Fibroblast of lung (primary cell): ENCODE measurements around the gene FBXO8.

Source experiments
- CTCF ChIP-seq, 2 donors: IDR thresholded peaks in 1 of 2; conservative IDR thresholded peaks in 1 of 2; 1 replicate in 1 of 2; 2 replicates in 1 of 2; pipeline ENCODE4 v1.5.1; 2011 to 2012; ENCODE audit warnings: low read length in 2 of 2, control low read depth in 1 of 2, inconsistent platforms in 1 of 2, low read depth in 1 of 2, mild to moderate bottlenecking in 1 of 2
- EZH2 ChIP-seq: IDR thresholded peaks from 2 replicates; pipeline ENCODE4 v1.5.1; 2012; ENCODE audit warnings: low read length, control low read depth, mild to moderate bottlenecking; ENCODE audit errors: missing control alignments

GRCh38 chr4:174193438-174194374 lies 89.8 kb downstream of the FBXO8 start:
- TF ChIP-seq CTCF (conservative IDR thresholded peaks at IDR 0.05 in 1 of 2, IDR thresholded peaks at IDR 0.05 in 1 of 2; ENCODE audit: low read depth in 1 of 2, low read length in 2 of 2) (no peak), EZH2 (no peak)
